ENCODE data around the gene IBA57.
A peak's percentile ranks its signal among the peaks of the same experiment; 100 is the strongest.

Gene IBA57

DNA sequence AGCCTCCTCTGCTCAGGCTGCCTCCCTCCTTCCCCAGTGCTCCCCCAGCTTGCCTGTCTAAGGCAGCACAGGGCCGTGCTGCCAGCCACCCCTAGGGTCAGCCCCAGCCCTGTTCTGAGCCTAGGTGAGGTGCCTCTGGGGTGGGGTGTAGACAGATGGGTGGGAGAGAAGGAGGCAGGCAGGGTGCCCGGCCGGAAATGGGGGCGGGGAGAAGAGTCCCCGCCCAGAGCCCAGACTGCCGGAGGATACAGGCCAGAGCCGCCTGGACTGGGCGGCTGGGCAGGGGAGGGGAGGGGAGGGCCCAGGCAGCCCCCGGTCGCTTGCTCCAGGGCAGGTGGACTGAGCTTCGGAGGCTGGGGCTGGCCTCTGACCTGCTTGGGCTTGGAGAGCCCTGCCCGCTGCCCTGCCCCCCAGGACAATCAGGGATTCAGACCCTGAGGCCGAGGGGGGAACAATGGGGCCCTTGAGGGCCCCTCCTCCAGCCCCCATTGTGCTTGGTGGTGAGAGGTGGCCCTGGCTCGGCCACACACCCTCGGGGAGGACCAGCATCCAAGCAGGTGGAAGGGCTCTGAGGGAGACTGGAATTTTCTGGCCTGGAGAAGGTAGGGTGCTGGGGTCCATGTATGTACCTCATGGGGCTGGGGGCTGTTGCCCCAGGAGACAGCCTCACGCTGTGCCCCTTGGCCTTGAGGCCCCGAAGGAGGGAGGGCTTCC, 16.0 kb upstream of the IBA57 start, which contains the start of gene GJC2:
Gene GJC2 (plus strand): TSS at position 525 of the 714 bp plus-strand sequence. CDS start 7,829 bp downstream, outside the sequence.
- no peaks in the 10 kb centered on the region for H3K27me3 ChIP-seq (replicated peaks; ENCODE audit: control insufficient read depth, insufficient read depth, low read length)
- DNase-seq (ENCODE audit: extremely low read depth, insufficient read length), result peak; percentile 6
- H3K36me3 ChIP-seq (ENCODE audit: control insufficient read depth, insufficient read depth, low read length), result peaks cover 31% of the 10 kb centered on the region
- H3K4me3 ChIP-seq (replicated peaks; ENCODE audit: low read depth, low read length), result no peak within 1 kb of the TSS
- TF ChIP-seq, protein P1, sequence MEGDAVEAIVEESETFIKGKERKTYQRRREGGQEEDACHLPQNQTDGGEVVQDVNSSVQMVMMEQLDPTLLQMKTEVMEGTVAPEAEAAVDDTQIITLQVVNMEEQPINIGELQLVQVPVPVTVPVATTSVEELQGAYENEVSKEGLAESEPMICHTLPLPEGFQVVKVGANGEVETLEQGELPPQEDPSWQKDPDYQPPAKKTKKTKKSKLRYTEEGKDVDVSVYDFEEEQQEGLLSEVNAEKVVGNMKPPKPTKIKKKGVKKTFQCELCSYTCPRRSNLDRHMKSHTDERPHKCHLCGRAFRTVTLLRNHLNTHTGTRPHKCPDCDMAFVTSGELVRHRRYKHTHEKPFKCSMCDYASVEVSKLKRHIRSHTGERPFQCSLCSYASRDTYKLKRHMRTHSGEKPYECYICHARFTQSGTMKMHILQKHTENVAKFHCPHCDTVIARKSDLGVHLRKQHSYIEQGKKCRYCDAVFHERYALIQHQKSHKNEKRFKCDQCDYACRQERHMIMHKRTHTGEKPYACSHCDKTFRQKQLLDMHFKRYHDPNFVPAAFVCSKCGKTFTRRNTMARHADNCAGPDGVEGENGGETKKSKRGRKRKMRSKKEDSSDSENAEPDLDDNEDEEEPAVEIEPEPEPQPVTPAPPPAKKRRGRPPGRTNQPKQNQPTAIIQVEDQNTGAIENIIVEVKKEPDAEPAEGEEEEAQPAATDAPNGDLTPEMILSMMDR (IDR thresholded peaks at IDR 0.05; ENCODE audit: insufficient read depth, low read length, poor library complexity, severe bottlenecking), result no peak

DNA sequence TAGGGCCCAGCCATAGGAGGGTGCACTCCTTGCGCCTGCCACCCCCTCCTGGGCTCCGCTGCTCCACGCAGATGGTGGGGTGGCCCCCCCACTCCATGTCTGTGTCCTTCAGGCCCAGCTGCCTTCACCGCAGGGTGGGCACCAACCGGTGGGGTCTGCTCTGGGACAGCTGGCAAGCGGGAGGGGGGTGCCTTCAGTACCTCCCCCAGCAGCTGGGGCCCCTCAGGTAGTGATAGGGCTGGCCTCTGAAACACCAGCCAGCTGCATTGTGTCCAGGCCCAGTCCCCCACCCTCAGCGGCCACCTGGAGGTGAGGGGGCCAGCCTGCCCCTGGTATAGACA, 15.5 kb upstream of the IBA57 start:
- Histone ChIP-seq H3K4me3 (replicated peaks; ENCODE audit: low read depth, low read length) (no peak overlapping the region), H3K27me3 (replicated peaks; ENCODE audit: control insufficient read depth, insufficient read depth, low read length) (no peaks in the 10 kb centered on the region), H3K36me3 (ENCODE audit: control insufficient read depth, insufficient read depth, low read length) (peaks cover 31% of the 10 kb centered on the region)
- peak; percentile 9 for DNase-seq (ENCODE audit: extremely low read depth, insufficient read length)
- TF ChIP-seq, protein P1 (IDR thresholded peaks at IDR 0.05; ENCODE audit: insufficient read depth, low read length, poor library complexity, severe bottlenecking), result no peak

- H3K36me3 ChIP-seq (ENCODE audit: control insufficient read depth, insufficient read depth, low read length), result peaks cover 28% of the 10 kb centered on the region
- no peak overlapping the region for H3K4me3 ChIP-seq (replicated peaks; ENCODE audit: low read depth, low read length)
- DNase-seq (ENCODE audit: extremely low read depth, insufficient read length), result peak; percentile 4
- H3K27me3 ChIP-seq (replicated peaks; ENCODE audit: control insufficient read depth, insufficient read depth, low read length), result no peaks in the 10 kb centered on the region
- TF ChIP-seq, protein P1 (IDR thresholded peaks at IDR 0.05; ENCODE audit: insufficient read depth, low read length, poor library complexity, severe bottlenecking), result no peak
Observed at GRCh38 chr1:228150461-228151179, 15.0 kb upstream of the IBA57 start.

DNA sequence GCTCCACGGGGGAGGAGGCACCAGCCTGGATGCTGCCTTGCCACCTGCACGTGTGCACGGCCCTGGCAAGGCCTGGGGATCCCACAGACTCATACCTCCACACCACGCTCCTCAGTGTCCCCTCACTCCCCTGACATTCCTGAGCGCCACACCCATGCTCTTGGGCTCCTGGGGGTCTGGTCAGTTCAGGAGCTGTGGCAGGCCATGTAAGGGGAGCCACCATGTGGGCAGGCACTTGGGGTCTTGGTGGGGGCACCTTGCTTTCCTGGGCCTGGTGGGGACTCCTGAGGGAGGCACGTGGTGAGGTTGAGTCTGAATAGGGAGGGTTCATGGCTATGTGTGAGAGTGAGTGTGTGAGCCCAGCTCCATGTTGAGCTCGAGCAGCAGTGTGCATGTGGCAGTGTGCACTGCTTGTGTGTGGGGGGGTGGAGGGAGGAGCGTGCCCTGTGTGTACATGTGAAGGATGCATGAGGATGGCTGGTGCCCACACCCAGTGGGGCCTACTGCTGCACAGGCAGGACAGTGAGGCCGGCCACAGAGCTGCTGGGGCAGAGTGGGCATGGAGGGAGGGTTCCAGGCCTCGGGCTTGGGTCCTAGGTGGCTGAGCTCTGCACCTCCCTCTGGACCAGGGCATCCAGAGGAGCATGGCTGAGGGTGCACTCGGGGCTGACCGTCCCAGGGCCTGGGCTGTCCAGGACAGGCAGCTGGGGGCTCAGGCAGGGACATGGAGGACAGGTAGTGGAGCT, 14.3 kb upstream of the IBA57 start:
- Histone ChIP-seq H3K27me3 (replicated peaks; ENCODE audit: control insufficient read depth, insufficient read depth, low read length) (no peaks in the 10 kb centered on the region), H3K4me3 (replicated peaks; ENCODE audit: low read depth, low read length) (no peak overlapping the region), H3K36me3 (ENCODE audit: control insufficient read depth, insufficient read depth, low read length) (peaks cover 24% of the 10 kb centered on the region)
- peak; percentile 10 for DNase-seq (ENCODE audit: extremely low read depth, insufficient read length)
- TF ChIP-seq, protein P1 (IDR thresholded peaks at IDR 0.05; ENCODE audit: insufficient read depth, low read length, poor library complexity, severe bottlenecking), result no peak

GRCh38 chr1:228152097-228152917, 13.3 kb upstream of the IBA57 start:
- H3K36me3 ChIP-seq (ENCODE audit: control insufficient read depth, insufficient read depth, low read length), result peaks cover 16% of the 10 kb centered on the region
- TF ChIP-seq, protein P1 (IDR thresholded peaks at IDR 0.05; ENCODE audit: insufficient read depth, low read length, poor library complexity, severe bottlenecking), result no peak
- DNase-seq (ENCODE audit: extremely low read depth, insufficient read length), result peak; percentile 1
- no peak overlapping the region for H3K4me3 ChIP-seq (replicated peaks; ENCODE audit: low read depth, low read length)
- no peaks in the 10 kb centered on the region for H3K27me3 ChIP-seq (replicated peaks; ENCODE audit: control insufficient read depth, insufficient read depth, low read length)

All from GM06990 (cell line).